Lower leg skin (tissue), 4 donors: Measurements from ENCODE around the gene ALOX15. TPM values are rescaled to one million over a fixed set of nuclear protein-coding genes. Genes with fewer than 3 reads are reported as not detected.
"Not testable (repeated sequence)": the region's sequence is repeated elsewhere in the genome, so short reads cannot be mapped to it uniquely, and the experiment has no call there.

Source experiments
- DNase-seq, 2 donors: peaks; one replicate each; pipeline ENCODE4 v3.0.0-alpha.2; 2019; ENCODE audit warnings: low spot score in 2 of 2
- H3K4me3 ChIP-seq: fragments of 200-600 bp; sonication (generic); 2 replicates; pipeline ENCODE4 v1.5.1; 2017; ENCODE audit warnings: mild to moderate bottlenecking, low read depth; ENCODE audit not compliant: poor library complexity, severe bottlenecking
- POLR2A ChIP-seq, 2 donors: fragments of 450-650 bp; IDR thresholded peaks; one replicate each; pipeline ENCODE4 v1.6.1; 2016 to 2017; ENCODE audit warnings: antibody characterized with exemption in 2 of 2, mild to moderate bottlenecking in 1 of 2, moderate library complexity in 1 of 2
- WGBS, 2 donors: methylation state at CpG; one replicate each; pipeline ENCODE4 v1.1.5; 2018; 5-methylcytosine and 5-hydroxymethylcytosine counted together
- intact Hi-C: fragments of 100-400 bp; cut with DNase I; formaldehyde crosslinking; loops from one replicate; pipeline ENCODE4 v1.15.0; 2023; ENCODE audit warnings: low total_unique reads
- total RNA-seq, 4 donors: library from RNA; depleted of rRNA; stranded (reverse); fragments of >200 nt; gene quantifications; one replicate each; pipeline ENCODE4 v1.1.0, GENCODE V29; 2016
- TF ChIP-seq, protein P1 (sequence below), 3 donors: fragments of 450-650 bp; IDR thresholded peaks; one replicate each; pipeline ENCODE4 v1.5.1; 2016; ENCODE audit warnings: antibody characterized with exemption in 3 of 3, mild to moderate bottlenecking in 3 of 3, moderate library complexity in 2 of 3

The ALOX15 gene
- total RNA-seq, 4 donors from 2014 or later = 0.54 to 0.68 TPM; not detected in 2

DNA sequence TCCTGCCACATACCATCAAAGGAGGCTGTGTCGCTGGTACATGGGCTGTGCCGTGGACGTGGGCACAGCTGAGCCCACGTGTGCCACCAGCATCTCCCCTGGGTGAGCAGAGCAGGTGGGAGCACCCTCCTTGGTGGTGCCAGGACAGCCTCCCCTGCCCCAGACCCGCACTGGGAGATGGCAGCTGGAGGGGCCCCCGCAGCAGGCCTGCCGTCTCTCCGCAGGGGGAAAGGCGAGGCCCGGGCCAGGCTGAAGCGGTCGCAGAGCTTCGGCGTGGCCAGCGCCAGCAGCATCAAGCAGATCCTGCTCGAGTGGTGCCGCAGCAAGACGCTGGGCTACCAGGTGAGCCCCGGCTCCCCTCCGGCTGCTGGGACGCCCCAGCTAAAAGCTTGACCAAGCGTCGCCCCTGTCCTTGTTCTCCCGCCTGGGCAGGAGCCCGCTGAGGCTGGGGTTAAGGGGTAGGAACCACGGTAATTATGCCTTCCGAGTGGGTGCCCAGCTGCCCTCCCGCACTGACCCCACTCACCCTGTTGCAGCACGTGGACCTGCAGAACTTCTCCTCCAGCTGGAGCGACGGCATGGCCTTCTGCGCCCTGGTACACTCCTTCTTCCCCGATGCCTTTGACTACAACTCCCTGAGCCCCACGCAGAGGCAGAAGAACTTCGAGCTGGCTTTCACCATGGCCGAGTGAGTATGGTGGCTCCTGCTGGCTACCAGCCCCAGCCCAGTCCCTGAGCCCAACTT, 44.7 kb downstream of the ALOX15 start:
- WGBS, 2 donors = 93 to 95% methylated on average over 25 to 32 of the region's 36 CpGs
- no peak for TF ChIP-seq POLR2A (IDR thresholded peaks at IDR 0.05)
- TF ChIP-seq, protein P1, sequence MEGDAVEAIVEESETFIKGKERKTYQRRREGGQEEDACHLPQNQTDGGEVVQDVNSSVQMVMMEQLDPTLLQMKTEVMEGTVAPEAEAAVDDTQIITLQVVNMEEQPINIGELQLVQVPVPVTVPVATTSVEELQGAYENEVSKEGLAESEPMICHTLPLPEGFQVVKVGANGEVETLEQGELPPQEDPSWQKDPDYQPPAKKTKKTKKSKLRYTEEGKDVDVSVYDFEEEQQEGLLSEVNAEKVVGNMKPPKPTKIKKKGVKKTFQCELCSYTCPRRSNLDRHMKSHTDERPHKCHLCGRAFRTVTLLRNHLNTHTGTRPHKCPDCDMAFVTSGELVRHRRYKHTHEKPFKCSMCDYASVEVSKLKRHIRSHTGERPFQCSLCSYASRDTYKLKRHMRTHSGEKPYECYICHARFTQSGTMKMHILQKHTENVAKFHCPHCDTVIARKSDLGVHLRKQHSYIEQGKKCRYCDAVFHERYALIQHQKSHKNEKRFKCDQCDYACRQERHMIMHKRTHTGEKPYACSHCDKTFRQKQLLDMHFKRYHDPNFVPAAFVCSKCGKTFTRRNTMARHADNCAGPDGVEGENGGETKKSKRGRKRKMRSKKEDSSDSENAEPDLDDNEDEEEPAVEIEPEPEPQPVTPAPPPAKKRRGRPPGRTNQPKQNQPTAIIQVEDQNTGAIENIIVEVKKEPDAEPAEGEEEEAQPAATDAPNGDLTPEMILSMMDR (IDR thresholded peaks at IDR 0.05) = no peak
- intact Hi-C loops = no loop called here
- H3K4me3 ChIP-seq = no peak overlapping the region
- no peak for DNase-seq

DNA sequence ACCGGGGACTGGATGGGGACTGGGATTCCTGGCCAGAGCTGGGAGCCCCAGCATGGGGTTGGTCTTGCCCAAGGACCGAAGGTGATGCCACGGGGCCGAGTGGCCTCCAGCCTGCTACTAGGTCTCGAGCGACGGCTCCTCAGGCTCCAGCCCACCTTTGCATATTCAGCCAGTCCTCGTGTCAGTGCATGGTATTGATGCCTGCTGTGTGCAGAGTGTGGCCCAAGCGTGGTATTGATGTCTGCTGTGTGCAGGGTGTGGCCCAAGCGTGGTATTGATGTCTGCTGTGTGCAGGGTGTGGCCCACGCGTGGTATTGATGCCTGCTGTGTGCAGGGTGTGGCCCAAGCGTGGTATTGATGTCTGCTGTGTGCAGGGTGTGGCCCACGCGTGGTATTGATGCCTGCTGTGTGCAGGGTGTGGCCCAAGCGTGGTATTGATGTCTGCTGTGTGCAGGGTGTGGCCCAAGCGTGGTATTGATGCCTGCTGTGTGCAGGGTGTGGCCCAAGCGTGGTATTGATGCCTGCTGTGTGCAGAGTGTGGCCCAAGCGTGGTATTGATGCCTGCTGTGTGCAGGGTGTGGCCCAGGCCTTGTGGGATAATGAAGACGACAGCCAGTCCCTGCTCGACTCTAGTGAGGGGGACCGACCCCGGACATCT, 45.7 kb downstream of the ALOX15 start:
- 95 to 96% methylated on average over 20 to 22 of the region's 23 CpGs for WGBS, 2 donors
- intact Hi-C loops, DNase-seq, H3K4me3 ChIP-seq: not testable (repeated sequence)

DNA sequence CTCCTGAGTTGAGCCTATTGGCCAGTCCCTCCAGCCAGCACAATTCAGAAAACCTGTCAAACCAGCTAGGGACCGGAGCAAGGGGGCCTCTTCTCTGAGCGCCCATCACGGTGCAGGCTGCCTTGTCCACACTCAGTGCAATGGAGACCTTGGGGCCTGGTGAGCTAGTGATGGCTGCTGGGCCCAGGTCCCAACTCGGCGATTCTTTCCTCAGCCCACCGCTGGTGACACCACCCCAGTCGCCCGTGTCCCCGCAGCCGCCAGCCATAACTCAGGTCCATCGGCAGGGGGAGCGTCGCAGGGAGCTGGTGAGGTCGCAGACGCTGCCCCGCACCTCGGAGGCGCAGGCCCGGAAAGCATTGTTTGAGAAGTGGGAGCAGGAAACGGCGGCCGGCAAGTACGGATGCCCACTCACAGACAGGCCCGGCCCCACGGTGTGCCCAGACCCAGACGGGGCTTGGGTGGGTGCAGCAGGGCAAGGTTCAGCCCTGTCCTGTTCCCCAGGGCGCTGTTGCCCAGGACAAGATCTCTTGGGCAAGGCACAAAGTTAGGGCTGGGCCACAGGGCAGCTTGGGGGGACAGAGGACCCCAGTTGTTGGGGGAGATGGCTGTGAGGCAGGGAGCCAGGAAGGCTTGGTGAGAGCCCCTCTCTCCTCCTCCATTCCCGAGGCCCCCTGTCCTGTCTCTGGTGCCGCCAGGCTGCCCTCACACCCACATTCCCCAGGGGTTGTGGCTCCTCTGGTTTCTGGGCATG, 46.4 kb downstream of the ALOX15 start:
- intact Hi-C loops = no loop called here
- DNase-seq = no peak
- TF ChIP-seq POLR2A (IDR thresholded peaks at IDR 0.05) = no peak
- TF ChIP-seq, protein P1 (IDR thresholded peaks at IDR 0.05) = no peak
- H3K4me3 ChIP-seq = no peak overlapping the region
- 62 to 75% methylated on average over 23 to 29 of the region's 29 CpGs for WGBS, 2 donors

DNA sequence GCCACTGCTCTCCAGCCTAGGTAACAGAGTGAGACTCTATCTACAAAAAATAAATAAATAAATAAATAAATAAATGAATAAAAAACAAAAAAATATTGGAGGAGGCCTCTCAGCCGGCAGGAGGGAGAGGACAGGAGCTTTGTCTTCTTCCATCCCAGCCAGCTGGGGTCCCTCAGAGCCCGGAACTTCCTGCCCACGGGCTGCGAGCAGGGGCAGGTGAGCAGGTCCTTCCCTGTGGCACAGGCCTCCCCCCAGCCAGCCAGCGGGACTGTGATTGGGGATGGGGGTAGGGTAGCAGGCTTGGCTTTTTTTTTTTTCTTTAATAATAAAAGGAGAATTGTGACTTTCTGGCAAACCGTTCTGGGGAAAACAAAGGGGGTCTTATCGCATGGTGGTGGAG, 47.1 kb downstream of the ALOX15 start:
- intact Hi-C loops = no loop called here
- WGBS, 2 donors = 86 to 95% methylated on average over 7 of the region's 7 CpGs
- DNase-seq = no peak
- no peak for TF ChIP-seq POLR2A (IDR thresholded peaks at IDR 0.05)
- TF ChIP-seq, protein P1 (IDR thresholded peaks at IDR 0.05) = no peak
- no peak overlapping the region for H3K4me3 ChIP-seq

DNA sequence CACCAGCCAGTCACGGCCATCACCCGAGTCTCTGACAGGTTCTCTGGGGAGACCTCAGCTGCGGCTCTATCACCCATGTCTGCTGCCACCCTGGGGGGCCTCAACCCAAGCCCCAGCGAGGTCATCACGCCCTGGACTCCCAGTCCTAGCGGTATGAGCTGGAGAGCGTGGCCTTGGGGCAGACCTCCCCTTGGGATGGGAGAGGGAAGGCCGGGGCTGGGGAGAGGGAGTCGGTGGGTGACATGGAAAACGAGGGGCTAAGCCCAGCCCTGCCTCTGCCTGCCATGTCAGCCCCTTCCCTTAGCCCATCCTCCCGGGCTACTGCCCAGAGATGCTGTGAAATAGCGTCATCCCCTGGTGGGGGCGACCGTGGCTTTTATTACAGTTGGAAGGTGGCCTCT, 48.5 kb downstream of the ALOX15 start:
- DNase-seq = no peak
- no peak overlapping the region for H3K4me3 ChIP-seq
- TF ChIP-seq, protein P1 (IDR thresholded peaks at IDR 0.05) = no peak
- no peak for TF ChIP-seq POLR2A (IDR thresholded peaks at IDR 0.05)
- intact Hi-C loops = no loop called here
- WGBS, 2 donors = 80 to 81% methylated on average over 13 to 14 of the region's 14 CpGs
